Liver (tissue), 9 donors: Measurements from ENCODE around the gene EFNB1. TPM values are rescaled to one million over a fixed set of nuclear protein-coding genes. Genes with fewer than 3 reads are reported as not detected.

Experiments used
- DNase-seq: peaks from one replicate; pipeline ENCODE4 v3.0.0-alpha.2; 2017; ENCODE audit warnings: low spot score
- H3K27ac ChIP-seq, 2 donors: one replicate each; pipeline ENCODE4 v1.7.0; 2013; ENCODE audit warnings: inconsistent platforms in 2 of 2, low read length in 2 of 2, control low read depth in 1 of 2, low read depth in 1 of 2, mild to moderate bottlenecking in 1 of 2
- H3K27me3 ChIP-seq, 4 donors: one replicate each; pipeline versions ENCODE4 v1.6.1 to v1.7.0; 2013; ENCODE audit warnings: low read length in 3 of 4, inconsistent platforms in 1 of 4, mild to moderate bottlenecking in 1 of 4, moderate library complexity in 1 of 4; ENCODE audit not compliant: control insufficient read depth in 4 of 4, insufficient read depth in 4 of 4
- H3K36me3 ChIP-seq, 4 donors: one replicate each; pipeline versions ENCODE4 v1.6.1 to v1.7.0; 2013; ENCODE audit warnings: low read length in 3 of 4, mild to moderate bottlenecking in 3 of 4, low read depth in 1 of 4, moderate library complexity in 1 of 4; ENCODE audit not compliant: control insufficient read depth in 4 of 4, insufficient read depth in 3 of 4
- H3K4me1 ChIP-seq, 4 donors: one replicate each; pipeline versions ENCODE4 v1.6.1 to v1.7.0; 2013; ENCODE audit warnings: low read length in 3 of 4, mild to moderate bottlenecking in 3 of 4, moderate library complexity in 1 of 4; ENCODE audit not compliant: control insufficient read depth in 4 of 4, insufficient read depth in 4 of 4
- H3K4me3 ChIP-seq, 3 donors: one replicate each; pipeline versions ENCODE4 v1.6.1 to v1.7.0; 2013; ENCODE audit warnings: low read length in 3 of 3, control low read depth in 1 of 3, low read depth in 1 of 3, mild to moderate bottlenecking in 1 of 3
- H3K9ac ChIP-seq, 2 donors: one replicate each; pipeline ENCODE4 v1.7.0; 2013; ENCODE audit warnings: low read length in 2 of 2, mild to moderate bottlenecking in 2 of 2, moderate library complexity in 2 of 2, control low read depth in 1 of 2, low read depth in 1 of 2
- H3K9me3 ChIP-seq, 4 donors: one replicate each; pipeline versions ENCODE4 v1.6.1 to v1.7.0; 2013; ENCODE audit warnings: low read length in 3 of 4; ENCODE audit not compliant: control insufficient read depth in 4 of 4
- ATF3 ChIP-seq: IDR thresholded peaks from 2 replicates; pipeline ENCODE4 v1.6.1; 2016; ENCODE audit warnings: antibody characterized with exemption
- CTCF ChIP-seq: fragments of 150-350 bp; IDR thresholded peaks from 2 replicates; pipeline ENCODE4 v1.5.1; 2017; ENCODE audit warnings: improper control_type of control experiment, low read depth, low read length; ENCODE audit not compliant: missing input control
- EGR1 ChIP-seq, 2 donors: IDR thresholded peaks; 2 replicates each; pipeline ENCODE4 v1.6.1; 2016 to 2018; ENCODE audit warnings: antibody characterized with exemption in 2 of 2, low read depth in 2 of 2
- FOXA1 ChIP-seq: IDR thresholded peaks from 2 replicates; pipeline ENCODE4 v1.6.1; 2016; ENCODE audit warnings: antibody characterized with exemption
- GABPA ChIP-seq, 2 donors: IDR thresholded peaks in 1 of 2; conservative IDR thresholded peaks in 1 of 2; 2 replicates each; pipeline ENCODE4 v1.6.1; 2016; ENCODE audit warnings: antibody characterized with exemption in 2 of 2, mild to moderate bottlenecking in 1 of 2, moderate library complexity in 1 of 2
- HNF4A ChIP-seq, 2 donors: conservative IDR thresholded peaks; 2 replicates each; pipeline ENCODE4 v1.6.1; 2016; ENCODE audit warnings: antibody characterized with exemption in 2 of 2, mild to moderate bottlenecking in 2 of 2
- MAX ChIP-seq: IDR thresholded peaks from 2 replicates; pipeline ENCODE4 v1.6.1; 2016; ENCODE audit warnings: antibody characterized with exemption
- REST ChIP-seq: IDR thresholded peaks from 2 replicates; pipeline ENCODE4 v1.6.1; 2016; ENCODE audit warnings: antibody characterized with exemption, mild to moderate bottlenecking
- RXRA ChIP-seq, 2 donors: IDR thresholded peaks; 2 replicates each; pipeline ENCODE4 v1.6.1; 2017 to 2018; ENCODE audit warnings: antibody characterized with exemption in 2 of 2, mild to moderate bottlenecking in 1 of 2
- SP1 ChIP-seq: IDR thresholded peaks from 2 replicates; pipeline ENCODE4 v1.6.1; 2018; ENCODE audit warnings: antibody characterized with exemption, mild to moderate bottlenecking
- ZBTB33 ChIP-seq: IDR thresholded peaks from 2 replicates; pipeline ENCODE4 v1.6.1; 2016; ENCODE audit warnings: antibody characterized with exemption
- WGBS: extraction: QIAGEN DNeasy Blood & Tissue Kit; methylation state at CpG from one replicate; pipeline ENCODE4 v1.1.7; 2013; 5-methylcytosine and 5-hydroxymethylcytosine counted together
- polyA plus RNA-seq, 2 donors: library from polyadenylated mRNA; stranded (reverse) in 1 of 2; unstranded in 1 of 2; fragments of 200-250 nt in 1 of 2; fragments of >200 nt in 1 of 2; fragmentation: Nextera tagmentation in 1 of 2; extraction: Ambion mirVana in 1 of 2; gene quantifications; one replicate each; pipeline versions ENCODE4 v1.2.1 to v1.2.3, GENCODE V29; 2013 to 2015
- total RNA-seq, 2 donors: library from RNA; depleted of rRNA; stranded (reverse); fragments of >200 nt; gene quantifications; one replicate each; pipeline ENCODE4 v1.2.3, GENCODE V29; 2014
- donor health status: healthy.
- donor health status: healthy.
- donor health status: healthy.
- donor health status: healthy.
- donor health status: healthy.

EFNB1 gene
- total and polyA plus RNA-seq, 4 donors, result 3.6 to 8.9 (median 8.1) TPM

GRCh38 chrX:68848189-68848940 is 19.5 kb downstream of the EFNB1 start (continued):
- TF ChIP-seq REST, result no peak

- no peak overlapping the region for H3K27ac ChIP-seq
- no peak for DNase-seq
- H3K9me3 ChIP-seq, result no peaks in the 10 kb centered on the region
- WGBS, result 92% methylated on average over 8 of the region's 8 CpGs
- H3K4me1 ChIP-seq, result peaks cover 0 to 2% (median 0%) of the 10 kb centered on the region in 4 donors
- TF ChIP-seq FOXA1, result no peak
- TF ChIP-seq HNF4A (conservative IDR thresholded peaks at IDR 0.05), result no peak
- no peak for TF ChIP-seq EGR1 (IDR thresholded peaks at IDR 0.05; ENCODE audit: low read depth in 2 of 2)
- no peak for TF ChIP-seq GABPA (IDR thresholded peaks at IDR 0.05 in 1 of 2, conservative IDR thresholded peaks at IDR 0.05 in 1 of 2)
- TF ChIP-seq RXRA (IDR thresholded peaks at IDR 0.05), result no peak
- TF ChIP-seq SP1, result no peak
- TF ChIP-seq ATF3, result no peak
- no peak for TF ChIP-seq ZBTB33
- TF ChIP-seq CTCF, result no peak
- no peak for TF ChIP-seq REST
- TF ChIP-seq MAX, result no peak
- peaks cover 0 to 2% (median 0%) of the 10 kb centered on the region in 4 donors for H3K27me3 ChIP-seq
- H3K36me3 ChIP-seq, result no peaks in the 10 kb centered on the region
- no peak overlapping the region for H3K4me3 ChIP-seq
- H3K9ac ChIP-seq, result no peak overlapping the region
Observed at GRCh38 chrX:68851082-68851481, 22.3 kb downstream of the EFNB1 start.
